A549 treated with DMSO at 1 μM for 4 hours (cell line): ENCODE results near the gene AANAT. TPM values are rescaled to one million over a fixed set of nuclear protein-coding genes. Genes with fewer than 3 reads are reported as not detected.

ENCODE experiments used
- total RNA-seq: library from RNA; stranded (reverse); fragments of 200-300 nt; extraction: Qiagen RNA extraction; gene quantifications from 5 replicates; pipeline ENCODE4 v1.2.3, GENCODE V29; 2022; ENCODE audit warnings: low read depth

AANAT gene
- 0.21 to 0.41 TPM (median 0.29 TPM) in 4 of 5 replicates, not detected in the other for total RNA-seq

DNA sequence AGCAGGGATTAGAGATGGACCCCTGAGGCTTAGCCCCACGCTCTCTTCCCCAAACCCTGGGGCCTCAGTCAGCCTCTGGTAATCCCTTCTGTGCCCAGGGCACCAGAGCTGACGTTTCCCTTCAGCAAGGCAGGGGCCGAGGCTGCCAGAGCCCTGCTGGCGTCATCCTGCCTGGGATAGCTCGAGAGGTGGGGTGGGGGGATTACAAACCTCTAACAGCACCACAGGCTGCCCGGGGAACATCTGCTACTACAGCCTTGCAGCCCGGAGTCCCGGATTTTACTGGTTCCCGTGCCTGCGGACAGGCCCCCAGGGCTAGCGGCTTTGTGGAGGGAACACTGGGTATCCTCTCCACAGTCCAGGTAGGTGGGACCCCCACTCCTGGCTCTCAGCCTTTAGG, at the start of gene AANAT:
AANAT (plus strand) TSS at position 238 of the 400 bp plus-strand sequence. CDS start 1,144 bp downstream, outside the sequence.

GRCh38 chr17:76452660-76453430, 14.6 kb upstream of the AANAT start, which contains the start of gene UBE2O:
UBE2O (minus strand) TSS chr17:76453152; CDS start chr17:76453141, 11 bp downstream.

DNA sequence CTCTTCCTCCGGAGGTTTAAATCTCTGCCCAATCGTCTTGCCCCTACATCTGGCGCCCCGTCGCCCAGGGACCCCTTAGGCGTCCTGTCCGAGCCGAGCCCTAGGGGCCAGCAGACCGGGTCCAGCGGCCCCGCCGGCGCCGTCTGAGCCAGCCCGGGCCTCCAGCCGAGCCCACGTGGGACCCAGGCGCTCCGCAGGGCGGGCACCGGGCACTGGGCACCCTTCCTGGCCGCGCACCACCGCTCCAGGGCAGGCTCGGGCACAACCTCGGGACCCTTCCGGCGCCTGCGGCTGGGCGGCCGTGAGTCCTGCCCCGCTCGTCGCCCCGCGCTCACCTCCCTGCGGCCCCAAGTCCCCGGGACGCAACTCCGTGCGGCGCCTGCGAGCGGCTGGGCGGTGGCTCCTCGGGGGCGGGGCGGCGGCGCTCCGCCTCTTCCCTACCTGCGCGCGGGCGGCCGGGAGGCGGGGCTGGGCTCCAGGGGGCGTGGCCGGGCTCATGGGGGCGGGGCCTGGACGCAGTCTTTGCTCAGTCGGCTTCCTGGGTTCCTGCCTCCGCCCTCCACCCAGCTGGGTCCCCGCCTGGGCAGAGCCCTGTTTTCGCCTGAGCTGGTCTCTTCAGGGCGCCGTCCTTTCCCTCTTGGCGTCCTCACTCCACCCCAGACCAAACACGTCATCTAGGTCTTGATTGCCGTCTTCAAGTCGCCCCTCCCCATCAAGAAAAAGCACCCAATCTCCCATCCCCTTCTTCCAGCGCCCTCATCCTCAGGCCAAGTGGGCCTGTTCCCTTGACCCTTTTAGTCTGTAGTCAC, 33.8 kb downstream of the AANAT start, which contains the start of gene RHBDF2:
RHBDF2 (minus strand) TSS at position 406 of the 809 bp plus-strand sequence. CDS start 19,899 bp downstream, outside the sequence.

Other genes starting within 250 kb of the AANAT start
- gene RNF157, start 227.1 kb upstream of the AANAT start, total RNA-seq = 5.7 to 8.7 TPM (median 6.8 TPM) in 5 replicates
- 45.3 to 95.6 TPM (median 71.1 TPM) in 5 replicates for gene UBALD2, start 202.3 kb upstream of the AANAT start, total RNA-seq
- gene QRICH2, start 159.3 kb upstream of the AANAT start, total RNA-seq = 0.69 to 1.8 TPM (median 1.0 TPM) in 5 replicates
- 48.3 to 74.6 TPM (median 65.8 TPM) in 5 replicates for gene PRPSAP1, start 113.7 kb upstream of the AANAT start, total RNA-seq
- gene SPHK1, start 83.0 kb upstream of the AANAT start, total RNA-seq = 50.8 to 65.0 TPM (median 62.2 TPM) in 5 replicates
- gene UBE2O, start 14.5 kb upstream of the AANAT start, total RNA-seq = 33.3 to 38.6 TPM (median 37.6 TPM) in 5 replicates
- 44.6 to 76.6 TPM (median 66.4 TPM) in 5 replicates for gene RHBDF2, start 33.8 kb downstream of the AANAT start, total RNA-seq
- gene CYGB, start 70.1 kb downstream of the AANAT start, total RNA-seq = 0.77 to 2.0 TPM (median 1.0 TPM) in 5 replicates
- gene PRCD, start 72.4 kb downstream of the AANAT start, total RNA-seq = not detected in 5 replicates
- 0.18 to 0.52 TPM (median 0.25 TPM) in 5 replicates for gene ST6GALNAC2, start 118.3 kb downstream of the AANAT start, total RNA-seq
- 0.15 to 0.44 TPM (median 0.30 TPM) in 4 of 5 replicates, not detected in the other for gene ST6GALNAC1, start 176.2 kb downstream of the AANAT start, total RNA-seq
- 57.1 to 72.0 TPM (median 64.7 TPM) in 5 replicates for gene MXRA7, start 243.4 kb downstream of the AANAT start, total RNA-seq